ENCODE results near the gene NPAS3.

GRCh38 chr14:33554988-33555387, 616.3 kb downstream of the NPAS3 start:
- TF ChIP-seq EZH2phosphoT487 (IDR thresholded peaks at IDR 0.05; ENCODE audit: borderline replicate concordance, low read depth, low read length) = no peak
- TF ChIP-seq CTCF (conservative IDR thresholded peaks at IDR 0.05; ENCODE audit: low read length) = no peak
